Measurements from ENCODE around the gene TRMT61A.
A peak's percentile ranks its signal among the peaks of the same experiment; 100 is the strongest.

Gene TRMT61A
- 6.2 to 36.2 (median 12.6) reads per million in 18 experiments for total RNA-seq

GRCh38 chr14:103528587-103529382 lies at the start of gene TRMT61A:
TSS of gene TRMT61A (plus strand) at chr14:103529196. CDS start at chr14:103529979, 783 bp downstream.
- DNase-seq, result peak; percentile 82 to 89

GRCh38 chr14:103480595-103480994 lies 48.4 kb upstream of the TRMT61A start:
- peak; percentile 46 to 64 for DNase-seq

GRCh38 chr14:103483600-103483999 lies 45.4 kb upstream of the TRMT61A start:
- DNase-seq, result no peak

- no peak for DNase-seq
These were observed 43.5 kb upstream of the TRMT61A start for GRCh38 chr14:103485504-103485903.

GRCh38 chr14:103488071-103488470 lies 40.9 kb upstream of the TRMT61A start:
- DNase-seq, result no peak

GRCh38 chr14:103488960-103489359 lies 40.0 kb upstream of the TRMT61A start:
- DNase-seq, result no peak

GRCh38 chr14:103489621-103490020 lies 39.4 kb upstream of the TRMT61A start:
- no peak for DNase-seq

- no peak for DNase-seq
These were observed 37.3 kb upstream of the TRMT61A start for GRCh38 chr14:103491691-103492090.

GRCh38 chr14:103492156-103492925 lies 36.7 kb upstream of the TRMT61A start:
- DNase-seq, result no peak

GRCh38 chr14:103495854-103496253 lies 33.1 kb upstream of the TRMT61A start:
- no peak for DNase-seq

GRCh38 chr14:103496776-103497175 lies 32.2 kb upstream of the TRMT61A start:
- peak in 1 of 2 donors; percentile 32 for DNase-seq

GRCh38 chr14:103499709-103500108 lies 29.3 kb upstream of the TRMT61A start:
- DNase-seq, result no peak

GRCh38 chr14:103500148-103500990 lies 28.6 kb upstream of the TRMT61A start:
- DNase-seq, result peak; percentile 66 to 86

GRCh38 chr14:103501041-103501870 lies 27.7 kb upstream of the TRMT61A start:
- no peak for DNase-seq

GRCh38 chr14:103501921-103502669 lies 26.9 kb upstream of the TRMT61A start:
- DNase-seq, result no peak

GRCh38 chr14:103502877-103503276 lies 26.1 kb upstream of the TRMT61A start:
- DNase-seq, result no peak

GRCh38 chr14:103503296-103503695 lies 25.7 kb upstream of the TRMT61A start:
- no peak for DNase-seq

GRCh38 chr14:103504991-103505565 lies 23.9 kb upstream of the TRMT61A start:
- DNase-seq, result no peak

GRCh38 chr14:103507751-103508150 lies 21.2 kb upstream of the TRMT61A start:
- DNase-seq, result no peak

- no peak for DNase-seq
These were observed 20.3 kb upstream of the TRMT61A start for GRCh38 chr14:103508521-103509329.
